Raji (cell line): ENCODE measurements around the gene PRCC.

ENCODE experiments used
- POLR2A ChIP-seq: IDR thresholded peaks from 2 replicates; pipeline ENCODE4 v1.6.1; 2011; ENCODE audit warnings: low read depth, low read length, control low read depth; ENCODE audit not compliant: insufficient read depth

The PRCC gene

DNA sequence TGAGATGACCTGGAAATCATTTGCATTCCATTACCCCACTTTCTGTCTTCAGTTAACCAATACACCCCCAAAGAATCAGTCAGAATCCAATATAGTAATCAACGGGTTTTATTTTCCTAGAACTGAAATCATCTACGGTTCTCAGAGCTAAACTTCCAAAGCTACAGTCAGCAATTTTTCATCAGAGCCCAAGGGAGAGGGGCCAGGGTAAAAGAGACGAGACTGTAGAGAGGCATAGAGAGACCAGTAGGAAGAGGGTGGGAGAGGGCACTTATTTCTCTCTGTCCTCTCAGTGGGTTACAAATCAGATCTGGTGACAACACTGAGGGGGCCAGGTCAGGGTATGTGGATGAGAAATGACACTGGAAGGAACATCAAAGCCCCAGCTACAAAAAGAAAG lies 25.3 kb upstream of the PRCC start:
- no peak for TF ChIP-seq POLR2A

DNA sequence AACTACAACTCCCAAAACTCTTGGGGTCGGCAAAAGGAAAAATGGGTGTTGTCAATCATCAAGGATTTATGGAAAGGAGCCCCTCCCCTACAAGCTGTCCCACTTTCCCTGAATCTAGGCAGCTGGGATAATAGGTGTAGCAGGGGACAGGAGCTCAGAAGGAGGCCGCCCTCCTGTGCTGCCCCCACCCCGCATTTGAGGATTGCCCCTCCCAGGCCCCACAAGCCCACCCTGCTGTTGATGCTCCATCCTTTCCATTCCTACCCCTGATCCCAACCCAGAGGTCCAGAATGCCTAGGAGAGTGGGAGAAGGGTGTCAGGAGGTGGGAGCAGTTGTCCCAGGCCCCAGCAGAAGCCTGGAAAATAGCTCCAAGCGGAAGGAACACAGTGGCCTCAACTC lies 24.5 kb upstream of the PRCC start:
- no peak for TF ChIP-seq POLR2A

- TF ChIP-seq POLR2A: no peak
These were observed 23.7 kb upstream of the PRCC start for GRCh38 chr1:156743367-156744302.

DNA sequence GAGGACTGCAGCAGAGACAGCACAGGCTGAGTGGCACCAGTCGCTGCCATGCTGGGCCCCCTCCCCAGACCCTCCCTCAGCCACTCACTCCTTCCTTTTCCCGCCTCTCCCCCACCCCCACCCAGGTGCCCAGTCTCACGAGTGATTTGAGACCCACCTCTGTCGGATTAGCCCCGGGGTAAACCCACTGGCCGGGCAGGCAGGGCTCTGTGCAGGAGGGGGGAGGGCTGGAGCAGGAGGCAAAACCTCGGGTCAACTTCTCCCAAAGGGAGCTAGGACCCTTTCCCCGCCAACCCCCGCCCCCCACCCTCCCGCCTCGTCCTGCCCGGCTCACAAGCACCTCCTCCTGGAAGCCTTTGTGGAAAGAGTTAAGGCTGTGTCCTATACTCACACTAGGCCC lies 23.0 kb upstream of the PRCC start:
- no peak for TF ChIP-seq POLR2A

- no peak for TF ChIP-seq POLR2A
These were observed 22.4 kb upstream of the PRCC start for GRCh38 chr1:156744786-156745419.

DNA sequence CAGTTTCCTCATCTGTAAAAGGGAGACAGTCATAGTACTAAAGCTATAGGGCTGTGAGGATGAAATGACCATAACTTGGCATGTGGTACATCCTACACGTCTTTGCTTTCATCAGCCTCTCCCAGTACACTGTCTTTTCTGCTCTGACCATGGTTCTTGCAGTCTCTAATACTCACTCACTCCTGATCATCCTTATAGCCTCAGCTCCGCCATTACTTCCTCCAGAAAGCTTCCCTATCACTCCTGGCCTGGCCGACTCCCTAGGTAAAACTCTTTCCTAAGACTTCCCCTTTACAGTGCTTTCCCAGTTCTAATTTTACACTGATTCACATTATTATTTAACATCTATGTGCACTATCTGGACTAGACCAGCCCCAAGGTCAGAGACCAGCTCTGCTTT lies 21.5 kb upstream of the PRCC start:
- TF ChIP-seq POLR2A: no peak

DNA sequence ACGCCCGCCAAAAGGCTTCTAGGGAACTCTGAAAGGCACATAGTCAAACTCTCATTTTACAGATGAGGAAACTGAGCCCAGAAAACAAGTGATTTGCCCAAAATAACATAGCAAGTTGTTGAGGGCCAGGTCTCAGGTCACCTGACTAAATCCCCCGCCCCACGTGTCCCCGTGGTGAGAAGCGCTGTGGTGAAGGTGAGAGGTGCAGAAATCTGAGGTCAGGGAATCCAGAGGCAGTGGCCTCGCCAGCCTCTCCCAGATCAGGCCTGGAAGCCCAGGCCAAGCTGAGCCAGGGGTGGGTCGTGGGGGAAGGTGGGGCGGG lies 21.0 kb upstream of the PRCC start:
- no peak for TF ChIP-seq POLR2A

DNA sequence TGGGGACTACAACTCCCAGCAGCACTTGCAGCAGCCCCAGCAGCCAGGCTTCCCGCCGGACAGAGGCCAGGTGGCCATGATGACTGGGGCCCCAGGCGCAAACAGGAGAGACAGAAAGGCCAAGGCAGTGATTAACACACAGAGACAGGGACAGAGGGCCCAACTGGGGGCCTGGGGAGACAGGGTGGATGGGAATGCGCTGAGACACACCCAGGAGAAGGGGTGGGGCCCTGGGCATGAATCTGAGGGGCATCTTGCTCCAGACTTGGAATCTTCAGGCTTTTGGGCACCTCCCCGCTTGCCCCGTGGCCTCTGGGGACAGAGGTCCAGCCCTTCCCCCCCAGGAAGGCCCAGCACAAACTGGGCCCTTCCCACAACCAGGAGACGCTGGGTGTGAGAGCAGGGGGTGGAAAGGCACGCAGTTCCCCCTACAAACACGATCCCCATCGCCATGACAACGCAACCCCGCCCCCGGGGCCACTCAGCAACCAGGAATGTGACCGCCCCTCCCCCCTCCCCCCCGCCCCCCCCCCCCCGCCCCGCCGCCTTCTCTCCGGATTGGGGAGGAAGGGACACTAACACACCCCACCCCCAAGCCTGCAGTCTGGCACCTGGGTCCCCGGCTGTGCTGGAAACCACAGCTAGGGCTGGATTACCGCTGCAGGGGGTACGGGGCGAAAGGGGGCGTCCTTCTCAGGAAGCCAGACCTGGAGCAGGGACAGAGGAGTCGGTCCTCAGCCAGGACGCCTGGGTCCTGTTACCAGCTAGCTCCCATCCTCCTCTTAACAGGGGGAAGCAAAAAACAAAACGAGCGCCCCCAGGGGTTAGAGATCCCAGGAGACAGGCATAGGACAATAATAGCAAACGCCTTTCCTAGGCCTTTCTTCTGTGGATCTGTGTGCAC lies 20.4 kb upstream of the PRCC start:
- no peak for TF ChIP-seq POLR2A

DNA sequence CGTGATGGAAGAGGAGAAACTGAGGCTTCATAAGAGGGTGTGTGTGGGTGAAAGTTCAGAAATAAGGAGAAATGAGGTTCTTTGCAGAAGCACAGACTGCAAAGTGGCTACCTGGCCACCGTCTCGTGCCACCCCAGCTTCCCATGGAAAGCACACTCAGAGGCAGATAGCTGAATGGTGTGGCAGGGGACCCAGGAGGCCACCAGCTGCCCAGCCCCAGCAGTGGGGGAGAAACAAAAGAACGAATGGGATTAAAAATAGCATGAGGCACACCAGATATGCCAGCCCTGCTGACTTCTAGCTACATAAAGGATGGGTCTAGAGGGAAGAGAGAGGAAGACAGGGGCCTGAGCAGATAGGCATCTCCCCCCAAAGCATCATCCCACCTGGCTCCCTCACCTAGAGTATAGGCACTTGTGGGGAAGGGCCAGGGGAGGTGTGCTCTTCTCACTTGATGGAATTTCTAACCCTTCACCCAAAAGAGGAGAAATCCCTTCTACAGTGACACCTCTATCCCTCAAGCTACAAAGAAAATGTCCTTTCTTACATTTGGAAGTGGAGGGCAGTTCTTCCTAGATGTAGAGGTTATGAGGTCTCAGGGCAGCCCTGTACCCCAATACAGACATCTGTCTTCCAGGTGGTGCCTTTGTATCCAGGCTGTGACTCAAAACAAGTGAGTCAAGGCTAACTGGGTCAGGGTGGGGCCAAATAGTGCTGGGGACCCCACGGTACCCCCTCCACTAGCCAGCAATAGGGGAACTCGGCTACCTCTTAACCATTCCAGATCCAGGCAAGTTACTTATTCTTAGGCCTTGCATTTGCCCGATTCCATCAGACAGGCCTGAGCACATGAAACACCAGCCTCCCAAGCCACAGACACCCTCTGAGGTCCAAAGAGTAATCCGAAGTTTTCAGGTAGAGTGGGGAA lies 19.3 kb upstream of the PRCC start:
- no peak for TF ChIP-seq POLR2A

DNA sequence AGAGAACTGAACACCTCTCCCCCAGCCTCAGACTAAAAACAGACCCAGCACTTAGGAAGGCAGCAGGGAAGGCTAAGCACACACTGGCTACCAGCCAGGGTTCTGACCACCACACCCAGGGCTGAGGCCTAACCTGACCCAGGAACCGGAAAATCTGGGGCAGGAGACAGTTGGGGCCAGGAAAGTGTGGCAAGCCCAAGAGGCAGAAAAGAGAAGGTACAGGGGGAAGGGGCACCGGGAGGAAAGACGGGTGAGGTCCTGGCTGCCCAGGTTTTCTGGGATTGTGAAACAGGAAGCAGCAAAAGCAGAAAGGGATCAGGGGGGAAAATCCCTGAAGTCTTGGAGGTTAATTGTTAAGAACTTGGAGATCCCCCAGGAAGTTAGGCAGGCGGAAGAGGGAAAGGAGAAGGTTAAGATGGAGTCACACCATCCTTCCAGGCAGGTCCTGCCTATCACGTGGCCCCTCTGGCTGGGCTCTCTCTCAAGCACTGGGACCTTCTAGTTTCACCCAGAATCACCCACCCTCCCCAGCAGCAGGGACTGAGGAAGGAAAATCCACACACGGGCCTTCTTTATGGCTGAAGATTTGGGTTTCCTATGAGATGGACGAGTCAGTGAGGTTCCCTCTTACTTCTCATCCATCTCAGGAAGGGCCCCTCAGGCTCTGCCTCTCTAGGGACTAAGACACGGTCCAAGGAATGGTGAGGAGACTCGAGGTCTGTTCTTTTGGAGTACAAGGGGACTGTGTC lies 18.5 kb upstream of the PRCC start:
- no peak for TF ChIP-seq POLR2A

DNA sequence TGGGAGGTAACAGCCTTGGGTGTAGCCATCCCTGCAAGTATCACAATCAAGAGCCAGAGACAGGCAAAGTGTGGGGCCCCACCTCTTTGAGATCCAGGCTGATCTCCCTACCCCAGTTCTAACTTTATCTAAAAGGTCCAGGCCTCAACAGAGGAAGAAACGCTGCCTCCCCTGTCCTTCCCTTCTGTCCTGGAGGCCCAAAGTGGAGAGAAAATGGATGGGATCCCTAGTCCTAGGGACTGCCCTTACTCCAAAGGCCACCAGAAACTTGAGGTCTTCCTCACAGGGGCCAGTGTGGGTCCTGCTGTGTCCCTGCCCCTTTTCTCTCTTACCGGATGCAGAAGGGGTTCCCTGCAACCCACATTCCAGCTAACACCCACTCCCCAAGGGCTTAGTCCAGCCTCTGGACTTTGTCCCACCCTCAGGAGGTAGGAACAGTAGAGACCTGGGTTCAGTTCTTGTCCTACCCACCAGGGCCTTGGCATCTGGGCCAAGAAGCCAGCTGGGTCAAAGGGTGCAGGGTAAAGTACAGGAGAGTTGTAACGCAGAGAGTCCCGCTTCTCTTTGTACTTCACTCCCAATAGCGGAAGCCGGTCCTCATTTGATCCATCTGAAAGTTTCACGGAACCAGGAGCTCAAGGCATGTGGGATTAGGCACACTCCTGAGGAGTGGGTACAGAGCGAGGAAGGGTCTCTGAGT lies 17.8 kb upstream of the PRCC start:
- no peak for TF ChIP-seq POLR2A

DNA sequence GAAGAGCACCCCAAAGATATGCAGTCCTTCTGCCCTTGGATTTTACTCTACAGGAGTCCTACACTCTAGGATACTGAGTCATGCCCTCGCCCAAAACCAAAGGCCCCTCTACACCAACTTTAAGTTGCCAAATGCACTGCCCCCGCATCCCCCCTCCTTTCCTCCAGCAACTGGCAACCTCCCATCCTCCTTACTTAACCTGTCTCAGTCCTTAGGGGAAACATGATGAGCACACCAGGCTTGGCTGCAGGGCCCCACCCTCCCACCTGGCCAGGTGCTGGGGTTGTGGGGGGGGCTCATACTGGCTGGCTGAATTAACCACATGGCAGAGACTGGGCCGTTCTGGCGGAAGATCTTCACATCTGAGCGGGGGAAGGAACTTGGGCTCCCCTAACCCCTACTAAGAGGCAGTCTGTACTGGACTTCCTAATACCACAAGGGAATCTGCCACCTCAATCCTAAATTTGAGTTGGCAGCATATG lies 17.1 kb upstream of the PRCC start:
- TF ChIP-seq POLR2A: peak; percentile 55; the same call in 1 of the 2 replicates
